Measurements from ENCODE around the gene HDGFL2.

HDGFL2 gene

GRCh38 chr19:4521170-4521887, 49.2 kb downstream of the HDGFL2 start:
- Histone ChIP-seq H3K36me3 (ENCODE audit: control insufficient read depth, low read length) (no peaks in the 10 kb centered on the region), H3K4me1 (ENCODE audit: control insufficient read depth, low read length) (no peaks in the 10 kb centered on the region), H3K4me3 (ENCODE audit: low read length) (no peak overlapping the region), H3K9me3 (ENCODE audit: control insufficient read depth, insufficient read depth, low read length) (no peaks in the 10 kb centered on the region), H3K9me2 (replicated peaks; ENCODE audit: control insufficient read depth, low read length) (no peaks in the 10 kb centered on the region), H3F3A (ENCODE audit: control insufficient read depth, insufficient read depth) (no peaks in the 10 kb centered on the region), H3K4me2 (ENCODE audit: low read length) (no peak overlapping the region), H4K20me1 (ENCODE audit: control insufficient read depth, insufficient read depth, low read depth, low read length) (no peaks in the 10 kb centered on the region), H3K27me3 (ENCODE audit: control insufficient read depth, low read length) (no peaks in the 10 kb centered on the region), H3K27ac (ENCODE audit: low read depth, low read length) (no peak overlapping the region), H3K79me2 (ENCODE audit: control insufficient read depth, low read length) (no peaks in the 10 kb centered on the region)
- TF ChIP-seq EZH2phosphoT487 (IDR thresholded peaks at IDR 0.05; ENCODE audit: borderline replicate concordance, low read length) (no peak), CTCF (IDR thresholded peaks at IDR 0.05; ENCODE audit: low read depth, low read length, poor library complexity, severe bottlenecking) (no peak)

- H3F3A ChIP-seq (ENCODE audit: control insufficient read depth, insufficient read depth) = no peaks in the 10 kb centered on the region
- no peaks in the 10 kb centered on the region for H3K9me2 ChIP-seq (replicated peaks; ENCODE audit: control insufficient read depth, low read length)
- TF ChIP-seq CTCF (IDR thresholded peaks at IDR 0.05; ENCODE audit: low read depth, low read length, poor library complexity, severe bottlenecking) (no peak), EZH2phosphoT487 (IDR thresholded peaks at IDR 0.05; ENCODE audit: borderline replicate concordance, low read length) (no peak)
- no peaks in the 10 kb centered on the region for H3K27me3 ChIP-seq (ENCODE audit: control insufficient read depth, low read length)
- H3K36me3 ChIP-seq (ENCODE audit: control insufficient read depth, low read length) = no peaks in the 10 kb centered on the region
- no peaks in the 10 kb centered on the region for H3K79me2 ChIP-seq (ENCODE audit: control insufficient read depth, low read length)
- H3K27ac ChIP-seq (ENCODE audit: low read depth, low read length) = no peak overlapping the region
- H3K4me2 ChIP-seq (ENCODE audit: low read length) = no peak overlapping the region
- H3K4me1 ChIP-seq (ENCODE audit: control insufficient read depth, low read length) = no peaks in the 10 kb centered on the region
- H3K4me3 ChIP-seq (ENCODE audit: low read length) = no peak overlapping the region
- no peaks in the 10 kb centered on the region for H3K9me3 ChIP-seq (ENCODE audit: control insufficient read depth, insufficient read depth, low read length)
- no peaks in the 10 kb centered on the region for H4K20me1 ChIP-seq (ENCODE audit: control insufficient read depth, insufficient read depth, low read depth, low read length)
Observed at GRCh38 chr19:4521888-4522242, 49.8 kb downstream of the HDGFL2 start.

- Histone ChIP-seq H3K4me3 (ENCODE audit: low read length) (no peak overlapping the region), H3K4me1 (ENCODE audit: control insufficient read depth, low read length) (no peaks in the 10 kb centered on the region), H3K79me2 (ENCODE audit: control insufficient read depth, low read length) (no peaks in the 10 kb centered on the region), H3K36me3 (ENCODE audit: control insufficient read depth, low read length) (no peaks in the 10 kb centered on the region), H3F3A (ENCODE audit: control insufficient read depth, insufficient read depth) (no peaks in the 10 kb centered on the region), H3K27ac (ENCODE audit: low read depth, low read length) (no peak overlapping the region), H3K4me2 (ENCODE audit: low read length) (no peak overlapping the region), H3K27me3 (ENCODE audit: control insufficient read depth, low read length) (no peaks in the 10 kb centered on the region), H3K9me2 (replicated peaks; ENCODE audit: control insufficient read depth, low read length) (no peaks in the 10 kb centered on the region), H4K20me1 (ENCODE audit: control insufficient read depth, insufficient read depth, low read depth, low read length) (no peaks in the 10 kb centered on the region), H3K9me3 (ENCODE audit: control insufficient read depth, insufficient read depth, low read length) (no peaks in the 10 kb centered on the region)
- TF ChIP-seq CTCF (IDR thresholded peaks at IDR 0.05; ENCODE audit: low read depth, low read length, poor library complexity, severe bottlenecking) (no peak), EZH2phosphoT487 (IDR thresholded peaks at IDR 0.05; ENCODE audit: borderline replicate concordance, low read length) (no peak)
Observed at GRCh38 chr19:4522291-4523002, 50.4 kb downstream of the HDGFL2 start.

All from DOHH2 (cell line).